ENCODE measurements around the gene DUS2.
A peak's percentile ranks its signal among the peaks of the same experiment; 100 is the strongest.

DUS2 gene

DNA sequence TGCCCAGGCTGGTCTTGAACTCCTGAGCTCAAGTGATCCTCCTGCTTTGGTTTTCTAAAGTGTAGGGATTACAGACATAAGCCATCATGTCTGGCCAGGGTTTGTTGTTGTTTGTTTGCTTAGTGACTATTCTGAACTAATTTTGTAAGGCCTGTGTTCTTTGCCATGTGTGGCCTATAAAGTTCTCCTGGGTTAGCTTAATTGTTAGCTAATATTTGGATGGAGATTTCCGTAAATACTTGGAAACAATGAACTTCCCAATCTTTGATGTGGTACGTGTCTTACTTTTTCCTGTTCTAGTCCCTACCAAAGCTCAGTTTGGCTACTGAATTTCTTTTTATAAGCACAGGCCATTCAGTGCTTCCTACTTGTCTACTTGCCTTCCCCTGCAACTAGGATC lies 24.9 kb downstream of the DUS2 start:
- no peak for DNase-seq

DNA sequence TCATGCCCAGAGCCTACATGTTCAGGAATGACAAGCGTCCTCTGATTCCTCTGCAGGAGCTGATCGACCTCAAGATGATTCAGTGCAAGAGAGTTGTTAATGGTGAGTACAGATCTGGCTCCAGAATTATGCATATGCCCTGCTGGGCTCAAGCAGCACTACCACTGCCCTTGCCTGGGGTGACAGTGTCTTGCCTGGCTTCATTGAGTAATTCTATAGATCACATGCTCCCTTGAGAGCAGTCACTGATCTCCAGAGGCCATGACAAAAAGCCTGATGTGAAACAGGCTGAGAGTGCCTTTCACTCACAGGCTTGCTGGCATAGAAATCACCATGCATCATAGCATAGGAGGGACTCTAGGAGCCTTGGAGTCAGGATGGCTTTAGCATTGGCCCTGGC lies 26.4 kb downstream of the DUS2 start:
- DNase-seq = no peak

DNA sequence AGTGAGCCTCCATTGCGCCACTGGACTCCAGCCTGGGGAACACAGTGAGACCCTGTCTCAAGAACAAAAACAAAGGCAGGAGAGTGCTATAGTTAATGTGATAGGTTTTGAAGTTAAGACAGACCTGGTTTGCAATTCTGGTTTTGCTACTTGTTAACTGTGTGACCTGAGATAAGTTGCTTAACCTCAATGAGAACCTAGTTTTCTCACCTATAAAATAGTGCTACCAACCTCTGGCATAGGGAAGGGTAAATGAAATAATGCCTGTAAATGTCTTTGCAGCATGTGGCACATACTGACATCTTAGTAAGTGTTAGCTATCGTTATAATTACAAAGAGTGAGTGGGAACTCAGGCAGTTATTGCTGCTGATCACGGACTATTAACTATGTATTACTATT lies 32.3 kb downstream of the DUS2 start:
- DNase-seq = no peak

DNA sequence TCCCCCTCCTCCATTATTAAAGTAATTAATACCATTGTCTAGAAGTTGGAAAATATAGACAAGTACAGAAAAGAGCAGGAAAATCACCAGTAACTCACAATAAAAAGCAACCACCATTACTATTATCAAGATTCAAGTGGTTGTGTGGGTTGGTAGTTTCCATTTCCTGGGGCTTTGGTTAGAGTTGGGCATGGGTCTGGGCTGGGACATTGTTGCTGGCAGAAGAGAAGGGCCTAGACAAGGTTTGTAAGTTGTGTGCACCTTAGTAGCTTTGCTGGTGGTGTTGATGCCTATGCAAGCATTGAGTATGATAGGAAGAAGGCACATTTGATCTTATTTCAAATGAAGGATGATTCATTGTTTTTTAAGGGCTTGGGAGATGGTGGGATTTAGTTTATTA lies 36.7 kb downstream of the DUS2 start:
- DNase-seq = no peak

DNA sequence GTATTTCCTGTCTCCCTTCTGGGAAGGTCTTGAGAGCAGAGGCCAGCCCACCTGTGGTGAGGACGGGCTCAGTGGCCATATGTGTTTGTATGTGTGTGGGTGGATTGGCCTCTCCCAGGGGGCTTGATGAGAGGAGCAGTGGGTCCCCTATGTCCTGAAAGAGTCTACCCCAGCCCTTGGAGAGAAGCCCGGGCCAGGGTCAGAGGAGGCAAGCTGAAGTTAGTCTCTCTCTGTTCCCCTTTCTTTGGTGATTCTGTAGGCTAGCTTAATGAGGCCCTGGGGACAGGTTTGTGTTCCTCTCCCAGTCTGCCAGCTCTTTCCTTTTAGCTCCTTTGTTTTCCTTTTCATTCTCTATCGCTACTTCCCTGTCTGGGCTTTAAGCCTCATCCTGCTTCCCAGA lies 38.3 kb downstream of the DUS2 start:
- DNase-seq = no peak

- no peak for DNase-seq
Observed at GRCh38 chr16:68062910-68063393, 39.9 kb downstream of the DUS2 start.

DNA sequence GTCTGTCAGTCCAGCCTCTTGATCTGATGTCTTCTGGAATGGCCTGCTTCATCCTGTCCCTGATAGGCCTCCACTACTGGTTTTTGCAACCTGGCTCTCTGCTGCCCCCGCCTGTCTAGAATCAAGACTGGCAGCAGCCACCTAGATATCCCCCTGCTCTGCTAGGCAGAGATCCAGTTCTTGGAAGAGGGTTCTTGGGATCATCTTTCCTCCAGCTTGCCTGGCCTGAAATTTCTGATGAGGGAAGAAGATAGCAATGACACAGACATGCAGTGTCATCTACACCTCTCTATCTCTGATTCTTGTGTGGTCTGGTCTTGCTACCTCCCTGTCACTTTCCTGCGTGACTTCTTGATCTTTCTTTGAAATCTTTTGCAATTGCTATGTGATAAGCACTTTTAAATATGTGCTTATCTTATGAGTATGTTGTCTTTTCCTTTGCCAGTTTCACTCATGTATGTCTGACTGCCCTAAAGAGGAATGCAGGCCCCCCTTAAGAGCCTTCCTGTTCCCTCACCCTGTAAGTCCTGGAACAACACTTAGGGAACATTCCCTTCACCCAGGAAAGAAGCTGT lies 41.8 kb downstream of the DUS2 start:
- DNase-seq = peak; percentile 73

DNA sequence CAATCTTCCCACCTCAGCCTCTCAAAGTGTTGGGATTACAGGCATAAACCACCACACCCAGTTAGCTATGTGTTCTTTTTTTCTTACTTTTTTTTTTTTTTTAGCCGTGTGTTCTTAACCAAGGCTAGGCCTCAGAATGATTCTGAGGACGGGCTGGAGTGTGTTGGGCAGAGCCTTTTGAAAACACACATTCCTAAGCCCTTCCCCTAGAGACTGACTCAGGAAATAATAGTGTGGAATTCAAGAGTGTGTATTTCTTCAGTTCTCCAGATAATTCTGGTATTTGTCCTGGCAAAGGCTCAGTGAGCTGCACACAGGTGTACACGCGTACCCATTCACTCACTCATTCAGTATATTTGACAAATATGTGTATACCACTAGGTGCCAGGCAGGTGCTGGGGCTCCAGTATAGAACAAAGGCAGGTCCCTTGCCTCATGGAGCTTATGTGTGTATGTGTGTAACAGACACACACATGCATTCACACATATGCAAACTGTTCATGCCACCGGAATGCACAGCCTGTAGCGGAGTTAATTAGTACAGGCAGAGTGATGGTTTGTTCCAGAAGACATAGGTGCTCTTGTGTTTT lies 42.7 kb downstream of the DUS2 start:
- peak; percentile 65 for DNase-seq

- no peak for DNase-seq
Observed at GRCh38 chr16:68066763-68067162, 43.7 kb downstream of the DUS2 start.

GRCh38 chr16:68068926-68069325 lies 45.8 kb downstream of the DUS2 start:
- no peak for DNase-seq

DNA sequence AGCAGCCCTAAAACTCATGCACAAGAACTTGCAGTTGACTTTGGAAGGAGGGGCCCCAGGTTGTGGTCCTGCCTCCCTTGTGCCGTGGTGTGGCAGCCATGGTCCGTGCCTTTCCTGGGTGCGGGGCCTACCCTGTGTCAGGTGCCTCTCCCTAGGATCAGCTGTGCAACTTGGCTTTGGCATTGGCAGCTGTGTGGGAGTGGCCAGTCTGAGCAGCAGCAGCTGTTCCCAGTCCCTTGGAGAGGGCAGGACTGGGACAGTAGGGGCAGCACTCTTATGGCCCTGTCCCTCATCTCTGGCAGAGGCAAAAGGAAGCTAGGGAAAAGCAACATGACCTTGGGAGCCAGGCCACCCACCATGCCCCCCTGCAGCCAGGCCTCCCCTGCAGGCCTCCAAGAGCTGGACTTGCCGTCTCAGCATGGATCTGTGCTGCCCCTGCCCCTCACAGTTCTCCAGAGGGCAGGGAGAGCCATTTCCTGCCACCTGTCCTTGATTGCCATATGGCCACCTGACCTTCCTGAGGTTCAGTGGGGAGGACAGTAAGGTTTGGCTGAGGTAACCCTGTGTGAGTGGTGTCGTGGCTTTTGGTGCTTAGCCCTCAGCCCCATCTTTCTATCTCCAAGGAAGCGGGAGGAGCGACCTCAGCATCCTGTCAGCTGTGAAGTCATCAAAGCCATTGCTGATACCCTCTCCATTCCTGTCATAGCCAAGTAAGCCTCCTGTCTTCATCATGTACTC lies 46.6 kb downstream of the DUS2 start:
- no peak for DNase-seq

DNA sequence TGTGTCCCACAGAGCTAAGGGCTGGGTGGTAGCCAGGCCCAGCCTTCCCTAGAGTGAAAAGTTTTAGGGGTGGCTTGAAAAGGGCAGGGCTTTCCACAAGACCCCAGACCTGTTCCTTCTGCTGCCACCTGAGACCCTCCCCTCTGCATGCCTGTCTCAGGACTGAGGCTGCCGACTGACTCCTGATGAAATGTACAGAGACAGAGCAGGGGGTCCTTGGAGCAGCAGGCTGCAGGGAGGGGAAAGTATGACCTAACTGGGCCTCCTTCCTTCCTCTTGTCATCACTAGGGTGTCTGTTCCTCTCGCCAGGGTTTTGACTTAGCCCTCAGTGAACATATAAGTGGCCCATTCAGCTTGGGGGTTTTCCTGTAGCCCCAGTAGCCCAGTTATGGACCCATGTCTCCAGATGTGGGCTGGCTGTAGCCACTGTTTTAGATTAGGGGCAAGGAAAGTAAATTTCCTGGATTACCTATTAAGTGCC lies 47.2 kb downstream of the DUS2 start:
- no peak for DNase-seq

GRCh38 chr16:68070806-68071517 lies 47.9 kb downstream of the DUS2 start:
- DNase-seq = no peak

DNA sequence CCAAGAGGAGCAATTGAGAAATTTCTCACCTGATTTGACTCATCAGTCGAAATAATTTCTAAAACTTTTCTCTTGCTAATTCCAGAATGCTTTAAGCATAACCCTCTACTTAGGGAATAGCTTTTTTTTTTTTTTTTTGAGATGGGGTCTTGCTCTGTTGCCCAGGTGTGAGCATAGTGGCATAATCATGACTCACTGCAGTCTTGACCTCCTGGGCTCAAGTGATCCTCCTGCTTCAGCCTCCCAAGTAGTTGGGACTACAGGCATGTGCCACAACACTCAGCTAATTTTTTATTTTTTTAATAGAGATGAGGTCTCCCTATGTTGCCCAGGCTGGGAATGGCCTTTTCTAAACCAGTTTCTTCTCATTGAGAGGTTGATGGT lies 48.4 kb downstream of the DUS2 start:
- no peak for DNase-seq

- DNase-seq = peak; percentile 62
Observed at GRCh38 chr16:68072038-68072695, 49.1 kb downstream of the DUS2 start.

DNA sequence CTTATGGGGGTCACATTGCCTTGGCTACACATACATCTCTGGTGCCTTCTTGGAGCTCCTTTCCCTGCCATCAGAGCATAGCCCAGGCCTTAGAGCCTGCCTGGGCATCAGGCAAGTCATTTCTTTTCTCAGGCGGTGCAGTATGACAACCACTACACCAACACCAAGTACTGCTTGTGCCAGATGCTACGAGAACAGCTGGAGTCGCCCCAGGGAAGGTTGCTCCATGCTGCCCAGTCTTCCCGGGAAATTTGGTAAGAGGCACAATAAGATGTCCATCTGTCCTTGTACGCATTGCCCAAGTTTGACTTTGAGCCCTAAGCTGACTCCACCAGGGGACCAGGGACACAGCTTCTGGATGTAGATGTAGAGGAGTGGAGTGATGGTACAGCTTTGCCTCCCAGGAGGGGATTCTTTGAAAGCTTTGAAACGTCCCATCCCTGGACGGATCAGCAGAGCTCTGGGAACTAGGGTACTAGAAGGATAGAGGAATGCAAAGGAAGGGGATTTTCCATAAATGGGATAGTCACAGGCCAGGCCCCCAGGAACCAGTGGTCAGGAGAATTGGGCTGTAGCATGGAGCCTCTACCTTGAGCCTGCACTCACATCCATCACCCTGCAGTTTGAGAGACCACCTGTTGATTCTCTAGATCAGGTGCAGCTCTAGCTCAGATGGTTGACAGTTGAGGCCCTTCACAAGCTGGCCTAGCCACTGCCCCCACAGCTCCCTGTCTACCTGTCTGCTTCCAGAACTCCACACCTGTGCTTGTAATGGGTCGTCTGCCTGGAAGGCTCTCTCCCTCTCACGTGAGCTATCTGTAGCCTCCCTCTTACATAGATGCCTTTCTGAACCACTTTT lies 51.0 kb downstream of the DUS2 start:
- no peak for DNase-seq

GRCh38 chr16:68074850-68075555 lies 51.9 kb downstream of the DUS2 start:
- no peak for DNase-seq

- DNase-seq = no peak
Observed at GRCh38 chr16:68075980-68076379, 52.9 kb downstream of the DUS2 start.

GRCh38 chr16:68076560-68076959 lies 53.5 kb downstream of the DUS2 start:
- DNase-seq = no peak

DNA sequence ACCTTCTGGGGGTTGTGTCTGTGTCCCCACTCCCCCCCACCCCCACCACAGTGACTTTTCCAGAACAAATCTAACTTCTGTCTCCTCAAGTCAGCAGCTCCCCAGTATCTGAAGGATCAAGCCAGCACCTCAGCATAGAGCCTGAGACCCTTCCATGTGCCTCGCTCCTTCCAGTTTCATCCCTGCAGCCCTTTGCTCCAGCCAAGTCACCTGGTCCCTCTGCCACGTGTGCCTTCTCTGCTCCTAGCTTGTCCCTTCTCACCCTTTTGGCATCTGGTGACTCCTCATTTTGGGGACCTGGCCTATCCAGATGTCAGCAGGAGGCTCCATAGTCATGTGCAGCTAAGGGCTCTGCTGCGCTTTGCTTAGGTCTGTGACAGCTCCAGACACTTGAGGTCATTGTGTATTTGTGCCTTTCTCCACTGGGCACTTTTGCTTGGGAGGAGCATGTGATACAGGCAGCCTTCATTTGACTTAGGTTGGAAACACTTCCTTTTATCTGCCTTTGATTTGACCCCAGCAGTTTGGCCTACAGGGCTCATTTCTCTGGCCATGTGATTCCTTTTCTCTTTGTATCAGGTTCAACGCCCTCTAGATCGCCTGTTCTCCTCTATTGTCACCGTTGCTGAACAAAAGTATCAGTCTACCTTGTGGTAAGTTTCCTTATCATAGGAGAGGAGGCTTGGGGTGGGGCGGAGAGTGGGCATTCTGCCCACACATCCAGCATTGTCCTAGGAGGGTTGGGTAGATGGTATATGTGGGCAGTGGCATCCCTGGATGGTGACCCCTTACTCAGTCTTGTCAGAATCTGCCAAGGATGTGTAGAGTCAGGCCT lies 55.0 kb downstream of the DUS2 start:
- no peak for DNase-seq

Measured in HCEC 1CT (cell line).